HEK293 (cell line): ENCODE results near the gene CFH.

Source experiments
- CTCF ChIA-PET: fragments of 350-600 bp; formaldehyde crosslinking; extraction: SDS; loops from one replicate; lab custom pipeline; 2021; ENCODE audit warnings: antibody characterized with exemption; lab: Yijun Ruan, JAX
- POLR2A ChIA-PET: fragments of 300-600 bp; formaldehyde crosslinking; extraction: SDS; loops from one replicate; lab custom pipeline; 2020; ENCODE audit warnings: antibody characterized with exemption, inconsistent platforms; lab: Yijun Ruan, JAX
- H3K27ac ChIP-seq: fragments of 200-500 bp; sonication (Bioruptor generic); 2 replicates; pipeline ENCODE4 v1.5.1; 2014; ENCODE audit warnings: low read depth, low read length, control low read depth, inconsistent platforms; ENCODE audit errors: extremely low read depth
- H3K36me3 ChIP-seq, 2 experiments: fragments of 200-500 bp in 1 of 2; sonication (Bioruptor generic) in 1 of 2; 1 replicate in 1 of 2; 2 replicates in 1 of 2; pipeline ENCODE4 v1.5.1; 2014 to 2017; ENCODE audit warnings: inconsistent platforms in 2 of 2, low read length in 2 of 2; ENCODE audit not compliant: control insufficient read depth in 2 of 2, insufficient read depth in 1 of 2
- H3K4me1 ChIP-seq: fragments of 200-500 bp; sonication (Bioruptor generic); 2 replicates; pipeline ENCODE4 v1.5.1; 2014; ENCODE audit warnings: mild to moderate bottlenecking, low read length, inconsistent platforms; ENCODE audit not compliant: control insufficient read depth, insufficient read depth
- H3K4me3 ChIP-seq: 2 replicates; pipeline ENCODE4 v1.5.1; 2011; ENCODE audit warnings: low read depth, mild to moderate bottlenecking, control low read depth, low read length, moderate library complexity
- H3K9me3 ChIP-seq: fragments of 200-500 bp; sonication (Bioruptor generic); 2 replicates; pipeline ENCODE4 v1.5.1; 2014; ENCODE audit warnings: low read depth, low read length, inconsistent platforms; ENCODE audit not compliant: control insufficient read depth, insufficient read depth
- ATF2 ChIP-seq: fragments of 450-650 bp; formaldehyde crosslinking; IDR thresholded peaks from 2 replicates; pipeline ENCODE4 v1.5.1; 2016; ENCODE audit warnings: missing biosample characterization, missing genetic modification characterization, low read depth
- ELK4 ChIP-seq: IDR thresholded peaks from 2 replicates; pipeline ENCODE4 v1.6.1; 2011; ENCODE audit warnings: mild to moderate bottlenecking, low read depth, low read length, borderline replicate concordance
- IKZF3 ChIP-seq: fragments of 450-650 bp; IDR thresholded peaks from 2 replicates; pipeline ENCODE4 v1.5.0; 2018; ENCODE audit warnings: missing biosample characterization, mild to moderate bottlenecking, missing genetic modification characterization, moderate library complexity
- KLF7 ChIP-seq: fragments of 450-650 bp; formaldehyde crosslinking; IDR thresholded peaks from 2 replicates; pipeline ENCODE4 v1.5.1; 2016; ENCODE audit warnings: missing biosample characterization, missing genetic modification characterization, borderline replicate concordance
- MYNN ChIP-seq: fragments of 450-650 bp; formaldehyde crosslinking; IDR thresholded peaks from 2 replicates; pipeline ENCODE4 v1.5.1; 2016; ENCODE audit warnings: missing biosample characterization, missing genetic modification characterization, borderline replicate concordance
- REPIN1 ChIP-seq: fragments of 450-650 bp; formaldehyde crosslinking; IDR thresholded peaks from 2 replicates; pipeline ENCODE4 v1.5.1; 2017; ENCODE audit warnings: missing biosample characterization, missing genetic modification characterization, low read depth
- SETDB1 ChIP-seq: IDR thresholded peaks from one replicate; pipeline ENCODE4 v1.6.1; 2017; ENCODE audit warnings: mild to moderate bottlenecking, low read length, moderate library complexity, mixed read lengths; ENCODE audit not compliant: insufficient read length
- ZNF121 ChIP-seq: fragments of 450-650 bp; formaldehyde crosslinking; IDR thresholded peaks from 2 replicates; pipeline ENCODE4 v1.5.1; 2016; ENCODE audit warnings: missing biosample characterization, missing genetic modification characterization
- ZNF202 ChIP-seq: fragments of 450-650 bp; formaldehyde crosslinking; IDR thresholded peaks from 2 replicates; pipeline ENCODE4 v1.5.1; 2016; ENCODE audit warnings: missing biosample characterization, missing genetic modification characterization, borderline replicate concordance
- ZNF404 ChIP-seq: fragments of 450-650 bp; formaldehyde crosslinking; IDR thresholded peaks from 2 replicates; pipeline ENCODE4 v1.5.1; 2017; ENCODE audit warnings: missing biosample characterization, missing genetic modification characterization
- ZNF473 ChIP-seq: fragments of 450-650 bp; formaldehyde crosslinking; IDR thresholded peaks from 2 replicates; pipeline ENCODE4 v1.5.1; 2017; ENCODE audit warnings: missing biosample characterization, missing genetic modification characterization
- ZNF518A ChIP-seq: fragments of 450-650 bp; formaldehyde crosslinking; conservative IDR thresholded peaks from 2 replicates; pipeline ENCODE4 v1.5.1; 2016; ENCODE audit warnings: low read depth, missing biosample characterization, missing genetic modification characterization
- ZNF560 ChIP-seq: fragments of 450-650 bp; formaldehyde crosslinking; IDR thresholded peaks from 2 replicates; pipeline ENCODE4 v1.5.1; 2017; ENCODE audit warnings: missing biosample characterization, missing genetic modification characterization, borderline replicate concordance
- TF ChIP-seq, protein P1 (sequence below): fragments of 450-650 bp; formaldehyde crosslinking; IDR thresholded peaks from 2 replicates; pipeline ENCODE4 v1.5.0; 2017; ENCODE audit warnings: missing biosample characterization, missing genetic modification characterization, borderline replicate concordance
- TF ChIP-seq, protein P2 (sequence below): fragments of 450-650 bp; formaldehyde crosslinking; IDR thresholded peaks from 2 replicates; pipeline ENCODE4 v1.5.1; 2016; ENCODE audit warnings: missing biosample characterization, missing genetic modification characterization, borderline replicate concordance

The CFH gene

GRCh38 chr1:196619721-196620120 lies 32.1 kb upstream of the CFH start (continued):
- no peak for TF ChIP-seq ATF2 (tag by site-specific recombination)
- no peak for TF ChIP-seq REPIN1 (tag by site-specific recombination)
- no peak for TF ChIP-seq ZNF404 (tag by site-specific recombination)
- TF ChIP-seq, protein P1, sequence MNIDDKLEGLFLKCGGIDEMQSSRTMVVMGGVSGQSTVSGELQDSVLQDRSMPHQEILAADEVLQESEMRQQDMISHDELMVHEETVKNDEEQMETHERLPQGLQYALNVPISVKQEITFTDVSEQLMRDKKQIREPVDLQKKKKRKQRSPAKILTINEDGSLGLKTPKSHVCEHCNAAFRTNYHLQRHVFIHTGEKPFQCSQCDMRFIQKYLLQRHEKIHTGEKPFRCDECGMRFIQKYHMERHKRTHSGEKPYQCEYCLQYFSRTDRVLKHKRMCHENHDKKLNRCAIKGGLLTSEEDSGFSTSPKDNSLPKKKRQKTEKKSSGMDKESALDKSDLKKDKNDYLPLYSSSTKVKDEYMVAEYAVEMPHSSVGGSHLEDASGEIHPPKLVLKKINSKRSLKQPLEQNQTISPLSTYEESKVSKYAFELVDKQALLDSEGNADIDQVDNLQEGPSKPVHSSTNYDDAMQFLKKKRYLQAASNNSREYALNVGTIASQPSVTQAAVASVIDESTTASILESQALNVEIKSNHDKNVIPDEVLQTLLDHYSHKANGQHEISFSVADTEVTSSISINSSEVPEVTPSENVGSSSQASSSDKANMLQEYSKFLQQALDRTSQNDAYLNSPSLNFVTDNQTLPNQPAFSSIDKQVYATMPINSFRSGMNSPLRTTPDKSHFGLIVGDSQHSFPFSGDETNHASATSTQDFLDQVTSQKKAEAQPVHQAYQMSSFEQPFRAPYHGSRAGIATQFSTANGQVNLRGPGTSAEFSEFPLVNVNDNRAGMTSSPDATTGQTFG (tag by site-specific recombination), result no peak
- TF ChIP-seq, all 188 proteins: peak for 0

- no peak for TF ChIP-seq ZNF202
- TF ChIP-seq, all 188 proteins: peak for 0
- ChIA-PET CTCF (interaction anchor here (0.7 kb wide), 1 partner anchor 38 kb away, joined by 3 read pairs; no protein-coding TSS in a partner anchor), POLR2A (no interaction called here)
- no peak overlapping the region for H3K27ac ChIP-seq
- no peak overlapping the region for H3K4me3 ChIP-seq
- H3K36me3 ChIP-seq, result no peaks in the 10 kb centered on the region
- H3K9me3 ChIP-seq, result no peaks in the 10 kb centered on the region
- no peaks in the 10 kb centered on the region for H3K4me1 ChIP-seq
Observed at GRCh38 chr1:196623079-196623478, 28.8 kb upstream of the CFH start.

- TF ChIP-seq KLF7 (no peak), SETDB1 (peak; percentile 32)
- H3K4me1 ChIP-seq, result no peaks in the 10 kb centered on the region
- no peaks in the 10 kb centered on the region for H3K9me3 ChIP-seq
- H3K27ac ChIP-seq, result no peak overlapping the region
- H3K36me3 ChIP-seq, result no peaks in the 10 kb centered on the region
- no peak overlapping the region for H3K4me3 ChIP-seq
- CTCF ChIA-PET, result interaction anchor here (0.7 kb wide), 2 partner anchors 271 to 500 kb away, joined by 3 read pairs; no protein-coding TSS in a partner anchor
- POLR2A ChIA-PET, result no interaction called here
Observed at GRCh38 chr1:196628838-196629237, 23.0 kb upstream of the CFH start.

DNA sequence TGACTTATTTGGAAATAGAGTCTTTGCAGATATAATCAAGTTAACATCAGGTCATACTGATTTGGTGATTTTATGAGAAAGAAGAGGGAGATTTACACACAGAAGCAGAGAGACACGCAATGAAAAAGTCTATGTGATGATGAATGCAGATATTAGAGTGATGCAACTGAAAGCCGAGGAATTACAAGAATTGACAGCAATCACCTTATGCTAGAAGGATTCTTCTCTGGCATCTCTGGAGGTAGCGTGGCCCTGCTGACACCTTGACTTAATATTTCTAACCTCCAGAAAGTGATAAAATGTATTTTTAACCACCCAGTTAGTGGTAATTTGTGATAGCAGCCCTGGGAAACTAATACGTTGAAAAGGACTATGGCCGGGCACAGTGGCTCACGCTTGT lies 14.2 kb upstream of the CFH start:
- Histone ChIP-seq H3K4me3 (no peak overlapping the region), H3K27ac (no peak overlapping the region), H3K9me3 (no peaks in the 10 kb centered on the region), H3K4me1 (no peaks in the 10 kb centered on the region), H3K36me3 (no peaks in the 10 kb centered on the region)
- ChIA-PET CTCF (no interaction called here), POLR2A (no interaction called here)
- TF ChIP-seq ELK4, result no peak
- no peak for TF ChIP-seq ZNF473 (tag by site-specific recombination)
- no peak for TF ChIP-seq ZNF518A
- TF ChIP-seq, protein P2, sequence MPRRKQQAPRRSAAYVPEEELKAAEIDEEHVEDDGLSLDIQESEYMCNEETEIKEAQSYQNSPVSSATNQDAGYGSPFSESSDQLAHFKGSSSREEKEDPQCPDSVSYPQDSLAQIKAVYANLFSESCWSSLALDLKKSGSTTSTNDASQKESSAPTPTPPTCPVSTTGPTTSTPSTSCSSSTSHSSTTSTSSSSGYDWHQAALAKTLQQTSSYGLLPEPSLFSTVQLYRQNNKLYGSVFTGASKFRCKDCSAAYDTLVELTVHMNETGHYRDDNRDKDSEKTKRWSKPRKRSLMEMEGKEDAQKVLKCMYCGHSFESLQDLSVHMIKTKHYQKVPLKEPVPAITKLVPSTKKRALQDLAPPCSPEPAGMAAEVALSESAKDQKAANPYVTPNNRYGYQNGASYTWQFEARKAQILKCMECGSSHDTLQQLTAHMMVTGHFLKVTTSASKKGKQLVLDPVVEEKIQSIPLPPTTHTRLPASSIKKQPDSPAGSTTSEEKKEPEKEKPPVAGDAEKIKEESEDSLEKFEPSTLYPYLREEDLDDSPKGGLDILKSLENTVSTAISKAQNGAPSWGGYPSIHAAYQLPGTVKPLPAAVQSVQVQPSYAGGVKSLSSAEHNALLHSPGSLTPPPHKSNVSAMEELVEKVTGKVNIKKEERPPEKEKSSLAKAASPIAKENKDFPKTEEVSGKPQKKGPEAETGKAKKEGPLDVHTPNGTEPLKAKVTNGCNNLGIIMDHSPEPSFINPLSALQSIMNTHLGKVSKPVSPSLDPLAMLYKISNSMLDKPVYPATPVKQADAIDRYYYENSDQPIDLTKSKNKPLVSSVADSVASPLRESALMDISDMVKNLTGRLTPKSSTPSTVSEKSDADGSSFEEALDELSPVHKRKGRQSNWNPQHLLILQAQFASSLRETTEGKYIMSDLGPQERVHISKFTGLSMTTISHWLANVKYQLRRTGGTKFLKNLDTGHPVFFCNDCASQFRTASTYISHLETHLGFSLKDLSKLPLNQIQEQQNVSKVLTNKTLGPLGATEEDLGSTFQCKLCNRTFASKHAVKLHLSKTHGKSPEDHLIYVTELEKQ, result no peak
- TF ChIP-seq ZNF560 (tag by site-specific recombination), result no peak
- TF ChIP-seq ZNF121, result no peak
- no peak for TF ChIP-seq MYNN
- TF ChIP-seq ZNF404 (tag by site-specific recombination), result no peak
- no peak for TF ChIP-seq IKZF3 (tag by site-specific recombination)
